GM19193 (cell line): Measurements from ENCODE around the gene BANK1.

Source experiments
- POLR2A ChIP-seq: IDR thresholded peaks from 4 replicates; pipeline ENCODE4 v1.6.1; 2011; ENCODE audit not compliant: insufficient read depth, insufficient read length; ENCODE audit errors: extremely low read depth

Gene BANK1

DNA sequence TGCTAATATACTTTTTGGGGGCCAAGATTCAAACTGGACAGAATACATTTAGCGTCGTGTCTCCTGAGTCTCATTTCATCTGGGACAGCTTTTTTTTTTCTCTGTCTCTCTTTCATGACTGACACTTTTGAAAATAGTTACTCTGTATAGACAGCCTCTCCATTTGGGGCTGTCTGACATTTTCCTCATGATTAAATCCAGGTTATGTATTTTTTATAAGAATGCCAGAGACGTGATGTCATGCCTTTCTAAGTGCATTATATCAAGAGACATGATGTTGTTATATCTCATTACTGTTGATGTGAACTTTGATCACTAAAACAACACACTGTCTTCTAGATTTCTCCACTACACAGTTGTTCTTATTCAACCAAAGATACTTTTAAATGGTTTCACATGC is 199.0 kb downstream of the BANK1 start:
- no peak for TF ChIP-seq POLR2A

DNA sequence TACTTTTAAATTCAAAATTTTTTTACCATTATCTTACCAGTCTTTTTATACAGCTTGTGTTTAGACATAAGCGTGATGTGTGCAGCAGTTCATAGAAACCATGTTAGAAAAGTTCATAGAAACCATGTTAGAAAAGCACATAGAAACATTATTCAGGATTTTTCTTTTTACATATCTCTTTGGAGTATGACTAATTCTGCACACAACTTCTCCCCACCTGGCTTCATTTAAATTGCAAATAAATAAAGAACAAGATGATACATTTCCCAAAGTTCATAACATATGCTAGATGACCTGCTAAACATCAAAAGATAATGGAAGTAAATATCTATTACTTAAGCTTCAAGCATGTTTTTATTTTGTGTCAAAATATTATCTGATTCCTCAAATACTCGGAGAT is 201.9 kb downstream of the BANK1 start:
- TF ChIP-seq POLR2A: no peak

DNA sequence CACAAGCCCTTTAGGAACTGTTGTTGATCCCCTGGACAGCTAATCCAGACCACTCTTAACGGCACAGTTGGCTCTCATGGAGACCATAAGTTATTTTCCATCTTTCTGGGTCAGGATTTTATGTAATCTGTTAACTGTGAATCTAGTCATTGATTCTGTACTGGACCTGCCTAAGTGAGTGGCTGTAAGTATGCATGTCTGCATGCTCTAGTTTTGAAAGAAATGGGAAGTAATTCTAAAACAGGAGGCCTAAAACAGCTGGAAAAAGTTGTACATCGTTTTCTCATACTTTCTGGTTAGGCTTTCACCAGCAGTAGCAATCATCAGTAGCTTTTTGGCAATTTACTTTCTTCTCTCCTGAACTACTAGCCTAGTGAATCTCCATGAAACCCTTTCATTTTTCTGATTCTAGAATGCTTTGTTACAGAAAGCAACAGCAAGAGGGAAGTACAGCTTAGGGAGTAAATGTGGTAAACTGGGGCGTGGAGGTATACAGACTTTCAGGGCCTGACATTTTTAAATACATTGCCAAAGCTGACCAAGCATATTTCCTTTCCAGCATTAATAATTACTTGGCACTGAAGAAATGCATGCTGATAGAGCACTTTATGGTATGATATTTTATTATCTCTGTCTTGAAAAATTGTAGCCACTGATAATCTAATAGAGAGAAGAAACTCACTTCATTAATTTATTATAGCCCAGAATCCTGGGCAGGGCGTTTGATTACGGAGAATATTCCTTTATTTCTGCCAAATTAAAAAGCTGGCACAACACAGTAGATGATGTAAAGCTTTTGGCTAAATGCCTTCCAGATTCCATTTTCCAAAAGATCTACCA is 202.7 kb downstream of the BANK1 start:
- no peak for TF ChIP-seq POLR2A

DNA sequence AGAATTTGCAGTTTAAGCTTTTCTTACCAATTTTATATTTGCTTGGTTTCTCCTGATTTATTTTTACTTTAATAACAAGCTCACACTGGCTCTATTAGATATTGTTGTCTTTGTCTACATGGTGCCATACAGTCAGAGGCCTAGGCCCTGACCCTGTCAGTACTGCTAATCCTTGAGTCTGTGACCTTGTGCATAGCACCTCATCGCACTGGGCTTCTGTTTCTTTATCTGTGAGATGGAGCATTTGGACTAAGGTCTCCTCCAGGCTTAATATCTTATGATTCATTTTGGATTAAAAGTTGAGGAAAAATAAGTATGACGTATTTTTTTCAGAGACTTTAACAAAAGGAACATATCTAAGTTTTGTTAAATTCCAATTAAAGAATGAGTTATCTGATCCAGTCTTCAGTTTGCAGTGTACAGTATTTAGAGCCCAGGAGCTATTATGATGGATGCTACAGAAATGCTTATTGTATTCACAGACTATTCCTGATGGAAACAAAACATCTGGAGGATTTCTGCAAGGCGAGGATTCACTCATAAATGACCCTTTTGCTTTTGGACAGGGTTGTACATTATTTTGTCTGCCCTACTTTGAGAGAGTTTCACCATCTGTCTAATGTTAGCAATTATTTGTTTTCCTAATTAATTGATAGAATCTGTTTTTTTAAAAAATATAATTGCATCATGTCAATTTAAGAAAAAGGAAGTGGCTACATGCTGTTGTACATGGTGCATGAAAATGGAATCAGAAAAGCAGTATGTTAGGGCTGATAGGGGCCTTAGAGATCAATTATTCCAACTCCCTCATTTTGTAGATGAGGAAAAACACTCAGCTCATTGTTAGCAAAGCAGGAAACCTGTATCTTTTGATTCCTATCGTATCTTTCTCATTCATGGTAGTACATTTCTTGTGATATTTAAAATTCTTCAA is 203.6 kb downstream of the BANK1 start:
- no peak for TF ChIP-seq POLR2A

DNA sequence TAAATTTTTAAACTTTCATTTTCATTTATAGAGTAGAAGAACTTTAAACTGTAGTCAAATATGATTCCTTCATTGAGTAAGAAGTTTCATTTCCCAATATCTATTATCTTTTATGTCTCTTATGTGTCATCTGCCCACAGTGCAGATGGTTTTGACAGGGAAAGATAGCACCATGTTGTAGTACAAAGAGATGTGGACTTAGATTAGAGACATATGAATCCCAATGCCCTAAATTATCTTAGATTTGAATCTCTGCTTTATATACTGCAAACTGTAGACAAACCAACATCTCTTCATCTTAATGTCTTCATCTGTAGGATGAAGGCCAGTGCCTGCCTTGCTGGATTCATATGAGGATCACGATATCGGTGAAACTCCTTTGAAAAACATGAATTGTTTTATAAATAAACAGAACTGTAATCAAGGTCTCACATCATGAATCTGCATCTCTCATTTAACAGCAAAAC is 217.5 kb downstream of the BANK1 start:
- no peak for TF ChIP-seq POLR2A

DNA sequence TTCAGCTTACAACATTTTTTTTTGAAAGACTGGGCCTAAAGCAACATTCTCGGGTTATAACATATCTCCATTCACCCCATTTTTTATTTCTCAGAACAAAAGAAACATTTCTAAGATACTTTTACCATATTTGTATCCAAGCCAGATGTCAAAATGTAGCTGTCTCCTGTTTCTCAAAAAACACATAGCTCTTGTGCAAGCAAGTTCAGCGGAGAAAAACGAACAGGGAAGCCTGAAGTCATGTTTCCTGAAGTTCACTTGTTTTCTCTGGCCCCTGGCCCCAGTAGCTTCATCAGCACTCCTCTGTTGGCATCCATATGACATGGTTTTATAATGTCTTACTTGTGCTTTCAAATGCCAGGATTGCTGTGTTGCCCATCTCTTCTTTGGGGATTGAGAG is 218.2 kb downstream of the BANK1 start:
- TF ChIP-seq POLR2A: no peak

DNA sequence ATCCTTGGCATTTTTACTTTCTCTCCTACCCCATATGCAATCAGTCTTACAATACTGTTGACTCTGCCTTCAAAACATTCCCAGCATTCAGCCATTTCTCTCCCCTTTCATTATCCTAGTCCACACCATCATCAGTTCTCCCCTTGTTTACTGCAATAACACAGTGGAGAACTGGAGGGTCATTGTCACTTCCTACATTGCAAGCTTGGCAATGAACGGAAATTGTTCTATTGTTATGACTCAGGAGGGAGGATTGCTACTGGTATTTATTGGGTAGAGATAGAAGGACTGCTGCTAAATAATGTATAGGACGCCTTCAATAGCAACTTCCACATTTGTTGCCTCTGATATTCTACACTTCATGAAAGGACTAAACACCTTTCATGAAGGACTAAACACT is 231.8 kb downstream of the BANK1 start:
- TF ChIP-seq POLR2A: no peak

DNA sequence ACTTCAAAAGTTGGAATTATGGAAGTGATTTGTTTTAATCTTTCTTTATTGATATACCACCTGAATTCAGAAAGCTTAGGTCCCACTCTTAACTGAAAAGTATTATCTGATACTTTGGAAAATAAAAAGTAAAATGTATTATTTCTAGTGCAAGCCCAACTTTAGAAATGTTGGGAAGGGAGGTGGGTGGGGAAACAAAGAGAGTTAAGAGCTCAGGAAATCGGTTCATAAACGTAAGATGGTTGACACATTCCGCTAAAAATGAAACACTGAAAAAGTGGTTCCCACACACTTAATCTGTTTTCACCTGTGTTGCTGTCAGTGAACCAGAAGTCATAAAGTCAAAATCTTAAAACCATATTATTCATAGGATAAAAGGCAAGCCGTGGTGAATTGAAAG is 237.4 kb downstream of the BANK1 start:
- TF ChIP-seq POLR2A: no peak

DNA sequence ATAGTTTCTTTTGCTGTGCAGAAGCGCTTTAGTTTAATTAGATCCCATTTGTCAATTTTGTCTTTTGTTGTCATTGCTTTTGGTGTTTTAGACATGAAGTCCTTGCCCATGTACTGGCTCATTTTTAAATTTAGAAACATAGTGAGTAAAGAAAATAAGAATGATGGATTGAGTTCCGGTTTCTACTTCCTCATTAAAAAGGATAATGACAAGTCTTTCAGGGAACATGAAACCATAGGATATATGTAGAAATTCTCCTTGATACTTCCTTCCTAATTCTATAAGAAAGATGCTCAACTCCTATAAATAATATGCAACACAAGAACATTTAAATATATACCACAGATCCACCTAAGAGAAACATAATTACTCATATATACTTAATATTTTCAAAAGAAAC is 240.9 kb downstream of the BANK1 start:
- no peak for TF ChIP-seq POLR2A

DNA sequence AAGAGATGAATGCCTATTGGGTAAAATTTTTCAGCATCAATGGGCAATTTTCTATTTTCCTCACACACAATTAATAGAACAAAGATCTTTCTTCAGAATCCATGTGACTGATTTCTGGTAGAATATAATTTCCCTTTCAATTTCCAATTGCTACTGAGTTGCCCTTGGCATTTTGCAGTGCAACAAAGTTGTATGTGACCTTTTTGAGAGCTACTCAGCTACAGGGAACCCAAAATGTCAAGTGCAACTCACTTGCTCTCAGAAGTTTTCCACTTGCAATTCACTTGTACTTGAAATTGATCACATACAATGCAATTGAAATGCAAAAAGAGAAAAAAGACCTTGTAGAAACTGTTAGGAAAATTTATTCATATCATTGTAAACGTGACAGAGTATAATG is 245.5 kb downstream of the BANK1 start:
- TF ChIP-seq POLR2A: no peak

DNA sequence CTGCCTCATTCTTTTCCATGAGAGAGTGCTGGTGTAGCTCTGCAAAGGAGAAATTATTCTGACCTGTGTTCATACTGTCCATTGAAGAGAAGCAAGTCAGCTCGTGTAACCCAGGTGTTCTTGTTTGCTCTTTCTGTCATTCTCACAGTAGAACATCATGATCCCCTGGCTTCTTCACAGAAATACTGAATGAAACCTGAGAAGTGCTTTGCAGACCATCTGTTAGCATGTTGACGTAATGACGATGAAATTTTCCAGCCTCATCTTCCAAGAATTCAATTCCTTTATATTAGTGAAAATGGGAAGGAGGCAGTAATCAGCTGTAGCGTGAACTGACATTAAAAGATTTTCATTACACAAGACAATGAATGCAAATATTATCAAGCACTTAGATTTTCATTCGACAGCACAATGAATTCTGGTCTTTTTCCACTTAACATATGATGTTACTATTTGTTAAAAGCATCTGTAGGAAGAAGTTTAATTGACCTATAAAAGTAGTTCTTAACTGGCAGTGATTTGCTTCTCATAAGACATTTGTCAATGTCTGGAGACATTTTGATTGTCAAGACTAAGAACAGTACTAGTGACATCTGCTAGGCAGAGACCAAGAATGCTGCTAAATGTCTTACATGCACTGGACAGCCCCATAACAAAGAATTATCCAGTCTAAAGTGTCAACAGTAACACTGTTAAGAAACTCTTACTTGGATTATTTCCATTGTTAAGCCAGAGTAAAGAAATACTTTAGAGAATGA is 246.3 kb downstream of the BANK1 start:
- TF ChIP-seq POLR2A: no peak

DNA sequence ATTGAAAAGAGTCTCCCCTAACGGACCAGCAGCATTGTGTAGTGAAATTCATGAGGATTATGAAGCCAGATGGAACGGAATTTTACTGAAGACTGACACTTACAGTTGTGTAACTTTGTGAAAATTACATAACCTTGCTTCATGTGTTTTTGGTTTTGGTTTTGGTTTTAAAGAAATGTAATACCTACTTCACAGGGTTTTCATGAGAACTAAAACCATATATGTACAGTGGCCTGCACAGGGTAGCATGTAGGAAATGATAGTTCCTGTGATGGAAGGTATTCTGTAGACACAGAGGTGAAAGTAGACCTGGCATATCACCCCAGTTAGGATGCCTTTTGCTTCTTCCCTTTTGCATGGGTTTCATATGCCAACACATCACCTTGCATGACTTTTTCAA is 247.0 kb downstream of the BANK1 start:
- TF ChIP-seq POLR2A: no peak

DNA sequence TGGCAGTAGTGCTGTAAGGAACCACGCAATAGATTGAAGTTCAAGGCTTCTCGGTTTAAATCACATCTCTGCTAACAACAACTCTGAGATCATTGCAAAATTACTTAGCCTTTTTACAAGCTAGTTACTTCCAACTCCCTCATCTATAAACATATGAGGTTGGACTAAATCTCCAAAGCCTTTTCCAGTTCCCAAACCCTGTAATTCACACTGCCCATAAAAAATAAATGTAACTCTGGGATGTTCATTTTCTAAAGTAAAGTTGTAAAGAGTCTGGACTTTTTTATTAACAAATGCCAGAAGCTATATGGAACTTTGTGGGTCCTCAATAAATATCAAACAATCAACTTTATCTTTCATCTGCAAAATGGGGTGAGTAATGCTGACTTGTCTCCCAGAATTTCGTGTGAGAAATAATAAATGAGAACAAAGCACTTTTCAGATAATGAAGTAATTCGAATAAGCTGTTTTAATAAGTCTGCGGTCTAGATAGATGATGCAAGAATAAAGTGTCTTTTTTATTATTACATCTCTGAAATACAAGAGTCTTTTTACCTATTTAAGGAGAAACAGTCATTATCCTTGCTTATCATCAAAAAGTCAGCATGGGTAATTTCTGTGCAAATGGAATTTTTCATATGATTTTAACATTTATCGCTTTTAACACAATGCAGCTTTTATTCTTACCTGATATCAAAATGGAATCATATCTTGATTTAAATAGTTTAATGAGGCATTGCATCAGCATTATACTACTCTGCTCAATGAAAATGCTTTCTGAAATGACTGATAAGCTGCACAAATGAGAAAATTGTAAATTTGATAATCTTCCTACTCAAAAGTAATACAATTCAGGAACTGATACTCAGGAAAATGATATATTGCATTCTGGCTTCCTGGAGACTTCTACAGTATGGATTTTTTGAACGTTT is 252.6 kb downstream of the BANK1 start:
- no peak for TF ChIP-seq POLR2A

DNA sequence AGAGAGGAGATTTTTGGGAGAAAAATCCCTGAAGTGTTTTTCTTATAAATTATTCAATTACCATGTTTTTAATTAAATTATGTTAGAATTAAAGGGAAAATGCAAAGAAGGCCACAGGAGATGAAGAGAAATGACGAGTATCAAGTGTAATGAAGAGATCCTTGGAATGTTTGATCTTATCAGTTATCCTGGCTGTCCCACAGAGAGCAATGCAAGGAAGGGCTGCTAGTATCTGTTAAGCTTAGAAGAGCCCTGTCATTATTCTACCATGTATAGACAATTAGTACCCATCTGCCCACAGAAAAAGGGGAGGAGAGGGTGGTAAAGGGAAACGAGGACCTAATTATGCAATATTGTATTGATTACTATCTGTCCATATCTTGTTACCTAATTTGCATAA is 257.1 kb downstream of the BANK1 start:
- TF ChIP-seq POLR2A: no peak

DNA sequence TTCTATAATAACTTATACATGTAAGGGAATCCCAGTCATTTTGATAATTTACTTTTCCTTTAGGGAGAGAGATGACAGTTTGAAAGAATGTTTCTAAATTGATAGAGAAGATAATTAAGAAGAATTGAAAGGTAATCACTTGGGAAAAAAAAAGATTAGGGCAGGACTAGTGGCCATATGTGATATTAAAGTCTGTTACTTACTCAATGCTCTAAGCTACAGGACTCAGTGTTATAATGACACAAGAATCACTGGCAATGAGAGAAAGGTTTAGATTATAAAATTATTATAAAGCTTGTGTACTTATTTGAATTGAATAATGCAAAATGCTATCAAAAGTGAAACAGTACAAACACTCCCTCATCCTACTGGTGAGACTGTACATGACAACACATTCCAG is 265.3 kb downstream of the BANK1 start:
- TF ChIP-seq POLR2A: no peak

DNA sequence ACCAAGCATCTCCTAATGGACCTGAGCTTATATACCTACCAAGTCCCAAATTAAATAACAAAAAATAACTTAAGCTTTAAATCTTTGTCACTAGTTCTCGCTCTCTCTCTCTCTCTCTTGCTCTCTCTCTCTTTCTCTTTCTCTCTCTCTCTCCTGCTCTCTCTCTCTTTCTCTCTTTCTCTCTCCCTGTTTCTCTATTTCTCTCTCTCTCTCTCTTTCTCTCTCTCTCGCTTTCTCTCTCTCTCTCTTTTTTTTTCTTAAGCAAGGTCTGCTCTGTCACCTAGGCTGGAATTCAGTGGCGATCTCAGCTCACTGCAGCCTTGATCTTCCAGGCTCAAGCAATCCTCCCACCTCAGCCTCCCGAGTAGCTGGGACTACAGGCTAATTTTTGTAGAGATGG is 266.6 kb downstream of the BANK1 start:
- no peak for TF ChIP-seq POLR2A
